Ovary (tissue), 3 donors: ENCODE measurements around the gene FXYD4.

Source experiments
- CTCF ChIP-seq, 3 donors: fragments of 450-650 bp in 2 of 3; fragments of 200-600 bp in 1 of 3; IDR thresholded peaks; one replicate each; pipeline versions ENCODE4 v1.5.1 to v1.8.0; 2016 to 2022; ENCODE audit warnings: antibody characterized with exemption in 3 of 3, mild to moderate bottlenecking in 1 of 3
- EP300 ChIP-seq: sonication (generic); formaldehyde crosslinking; IDR thresholded peaks from one replicate; pipeline ENCODE4 v1.6.1; 2017; ENCODE audit warnings: antibody characterized with exemption
- POLR2A ChIP-seq: fragments of 450-650 bp; IDR thresholded peaks from one replicate; pipeline ENCODE4 v1.6.1; 2017; ENCODE audit warnings: antibody characterized with exemption, mild to moderate bottlenecking, moderate library complexity
- donor health status: DM: no; HTN: no; CAD: no.

GRCh38 chr10:43322769-43323168 is 48.7 kb upstream of the FXYD4 start:
- TF ChIP-seq CTCF (IDR thresholded peaks at IDR 0.05) (no peak), EP300 (no peak), POLR2A (no peak)
